Sigmoid colon (tissue), 7 donors: ENCODE results near the gene GNB4. TPM values are rescaled to one million over a fixed set of nuclear protein-coding genes. Genes with fewer than 3 reads are reported as not detected.

ENCODE experiments used
- DNase-seq: peaks from one replicate; pipeline ENCODE4 v3.0.0-alpha.2; 2019
- H3K27ac ChIP-seq, 4 donors: fragments of 200-600 bp; sonication (generic); one replicate each; pipeline ENCODE4 v1.5.1; 2016 to 2019; ENCODE audit warnings: mild to moderate bottlenecking in 1 of 4
- H3K27me3 ChIP-seq, 3 donors: fragments of 200-600 bp; sonication (generic); one replicate each; pipeline ENCODE4 v1.5.1; 2019; ENCODE audit warnings: mild to moderate bottlenecking in 1 of 3
- H3K36me3 ChIP-seq, 4 donors: fragments of 200-600 bp; sonication (generic); one replicate each; pipeline ENCODE4 v1.5.1; 2016 to 2019
- H3K4me1 ChIP-seq, 4 donors: fragments of 200-600 bp; sonication (generic); one replicate each; pipeline ENCODE4 v1.5.1; 2017 to 2019
- H3K4me3 ChIP-seq, 4 donors: fragments of 200-600 bp; sonication (generic); one replicate each; pipeline ENCODE4 v1.5.1; 2017 to 2019; ENCODE audit warnings: mild to moderate bottlenecking in 2 of 4, moderate library complexity in 1 of 4
- H3K9me3 ChIP-seq, 4 donors: fragments of 200-600 bp in 3 of 4; sonication (generic) in 3 of 4; one replicate each; pipeline versions ENCODE4 v1.5.1 to v1.6.1; 2013 to 2019
- CTCF ChIP-seq, 4 experiments: fragments of 450-650 bp in 3 of 4; fragments of 200-600 bp in 1 of 4; IDR thresholded peaks; one replicate each; pipeline ENCODE4 v1.5.1; 2016 to 2019; ENCODE audit warnings: antibody characterized with exemption in 4 of 4, mild to moderate bottlenecking in 3 of 4, moderate library complexity in 2 of 4
- EP300 ChIP-seq, 4 donors: sonication (generic); formaldehyde crosslinking; IDR thresholded peaks; one replicate each; pipeline ENCODE4 v1.6.1; 2017; ENCODE audit warnings: antibody characterized with exemption in 4 of 4
- POLR2A ChIP-seq, 2 donors: fragments of 450-650 bp; IDR thresholded peaks; one replicate each; pipeline ENCODE4 v1.6.1; 2016; ENCODE audit warnings: antibody characterized with exemption in 2 of 2, mild to moderate bottlenecking in 2 of 2, moderate library complexity in 2 of 2
- POLR2AphosphoS5 ChIP-seq, 4 donors: sonication (generic); formaldehyde crosslinking; IDR thresholded peaks; one replicate each; pipeline ENCODE4 v1.6.1; 2017; ENCODE audit warnings: antibody characterized with exemption in 4 of 4
- WGBS, 2 donors: extraction: QIAGEN DNeasy Blood & Tissue Kit; methylation state at CpG; one replicate each; pipeline ENCODE4 v1.1.7; 2013; 5-methylcytosine and 5-hydroxymethylcytosine counted together
- intact Hi-C: fragments of 100-400 bp; cut with DNase I; formaldehyde crosslinking; loops from one replicate; pipeline ENCODE4 v1.15.1; 2023
- polyA plus RNA-seq, 3 donors: library from polyadenylated mRNA; stranded (reverse); fragments of 200-250 nt; gene quantifications; one replicate each; pipeline ENCODE4 v1.2.3, GENCODE V29; 2013
- total RNA-seq, 4 donors: library from RNA; depleted of rRNA; stranded (reverse); fragments of >200 nt; gene quantifications; one replicate each; pipeline ENCODE4 v1.1.0, GENCODE V29; 2016
- donor health status: healthy with polysubstance abuse.
- donor health status: Bipolar disorder and iron deficiency.
- donor health status: healthy.

Gene GNB4
- total and polyA plus RNA-seq, 7 donors = 3.6 to 44.3 (median 32.5) TPM

- intact Hi-C loops = loop anchor here (5.0 kb wide), 3 partner anchors 74 to 131 kb away; partner anchors contain the start of genes MFN1 and ZNF639
- Histone ChIP-seq H3K9me3 (no peaks in the 10 kb centered on the region), H3K27ac (peak overlapping the region in 3 of 4 donors; percentile 93 to 96 (median 94))
Observed at GRCh38 chr3:179452872-179453271, 1.6 kb upstream of the GNB4 start.

GRCh38 chr3:179452176-179452564 is 900 bp upstream of the GNB4 start:
- Histone ChIP-seq H3K27ac (peak overlapping the region; percentile 88 to 96 (median 94)), H3K4me3 (peak overlapping the region in 3 of 4 donors; percentile 63 to 84 (median 73)), H3K27me3 (no peaks in the 10 kb centered on the region), H3K9me3 (no peaks in the 10 kb centered on the region), H3K4me1 (peaks cover 0 to 35% (median 22%) of the 10 kb centered on the region in 4 donors), H3K36me3 (no peaks in the 10 kb centered on the region)
- no peak for DNase-seq
- TF ChIP-seq POLR2A (IDR thresholded peaks at IDR 0.05) (no peak), EP300 (IDR thresholded peaks at IDR 0.05) (no peak), POLR2AphosphoS5 (IDR thresholded peaks at IDR 0.05) (peak in 1 of 4 donors; percentile 8), CTCF (IDR thresholded peaks at IDR 0.05) (no peak)
- 54 to 61% methylated on average over 6 of the region's 6 CpGs for WGBS, 2 donors
- intact Hi-C loops = loop anchor here (5.0 kb wide), 3 partner anchors 75 to 130 kb away; partner anchors contain the start of genes MFN1 and ZNF639

More at GRCh38 chr3:179452872-179453271, 1.6 kb upstream of the GNB4 start:
- 72 to 90% methylated on average over 8 of the region's 8 CpGs for WGBS, 2 donors
- peaks cover 0 to 32% (median 22%) of the 10 kb centered on the region in 4 donors for H3K4me1 ChIP-seq
- no peaks in the 10 kb centered on the region for H3K36me3 ChIP-seq
- TF ChIP-seq EP300 (IDR thresholded peaks at IDR 0.05) (no peak), POLR2A (IDR thresholded peaks at IDR 0.05) (no peak), CTCF (IDR thresholded peaks at IDR 0.05) (no peak), POLR2AphosphoS5 (IDR thresholded peaks at IDR 0.05) (no peak)
- H3K4me3 ChIP-seq = no peak overlapping the region
- DNase-seq = no peak
- H3K27me3 ChIP-seq = no peaks in the 10 kb centered on the region

- H3K27me3 ChIP-seq = no peaks in the 10 kb centered on the region
- DNase-seq = peak; percentile 65
- TF ChIP-seq POLR2AphosphoS5 (IDR thresholded peaks at IDR 0.05) = peak in 1 of 4 donors; percentile 28
- TF ChIP-seq CTCF (IDR thresholded peaks at IDR 0.05) = no peak
- intact Hi-C loops = loop anchor here (2.0 to 5.0 kb wide), 4 partner anchors 76 to 129 kb away; partner anchors contain the start of genes ACTL6A, MFN1 and ZNF639
- WGBS, 2 donors = 1 to 8% methylated on average over 43 of the region's 43 CpGs
- H3K27ac ChIP-seq = peak overlapping the region; percentile 88 to 96 (median 94)
- peak overlapping the region; percentile 63 to 84 (median 68) for H3K4me3 ChIP-seq
- no peaks in the 10 kb centered on the region for H3K36me3 ChIP-seq
- peaks cover 0 to 37% (median 26%) of the 10 kb centered on the region in 4 donors for H3K4me1 ChIP-seq
- H3K9me3 ChIP-seq = no peaks in the 10 kb centered on the region
Observed at GRCh38 chr3:179450901-179451264, 387 bp downstream of the GNB4 start.

- Histone ChIP-seq H3K27me3 (no peaks in the 10 kb centered on the region), H3K36me3 (no peaks in the 10 kb centered on the region), H3K9me3 (no peaks in the 10 kb centered on the region), H3K27ac (peak overlapping the region; percentile 88 to 96 (median 94)), H3K4me1 (peaks cover 0 to 37% (median 26%) of the 10 kb centered on the region in 4 donors), H3K4me3 (peak overlapping the region; percentile 63 to 84 (median 68))
- TF ChIP-seq CTCF (IDR thresholded peaks at IDR 0.05) (no peak), EP300 (IDR thresholded peaks at IDR 0.05) (no peak), POLR2A (IDR thresholded peaks at IDR 0.05) (no peak), POLR2AphosphoS5 (IDR thresholded peaks at IDR 0.05) (no peak)
- WGBS, 2 donors = 10 to 33% methylated on average over 12 of the region's 12 CpGs
- intact Hi-C loops = loop anchor here (2.0 to 5.0 kb wide), 4 partner anchors 77 to 128 kb away; partner anchors contain the start of genes ACTL6A, MFN1 and ZNF639
- no peak for DNase-seq
Observed at GRCh38 chr3:179450261-179450701, 989 bp downstream of the GNB4 start.
